Stimulated activated CD4-positive, alpha-beta T cell treated with anti-CD3 and anti-CD28 coated beads, Interleukin-15, amount 100 ng/mL, for 1 hour (primary cell): Measurements from ENCODE around the gene DPH7.
"Not testable (repeated sequence)": the region's sequence is repeated elsewhere in the genome, so short reads cannot be mapped to it uniquely, and the experiment has no call there.

Experiments
- DNase-seq, 2 donors: peaks; one replicate each; pipeline ENCODE4 v3.0.0-alpha.2; 2020; ENCODE audit warnings: low read depth in 1 of 2, low spot score in 1 of 2

The DPH7 gene

GRCh38 chr9:137550958-137551263 lies 27.8 kb downstream of the DPH7 start:
- DNase-seq, result not testable (repeated sequence)

DNA sequence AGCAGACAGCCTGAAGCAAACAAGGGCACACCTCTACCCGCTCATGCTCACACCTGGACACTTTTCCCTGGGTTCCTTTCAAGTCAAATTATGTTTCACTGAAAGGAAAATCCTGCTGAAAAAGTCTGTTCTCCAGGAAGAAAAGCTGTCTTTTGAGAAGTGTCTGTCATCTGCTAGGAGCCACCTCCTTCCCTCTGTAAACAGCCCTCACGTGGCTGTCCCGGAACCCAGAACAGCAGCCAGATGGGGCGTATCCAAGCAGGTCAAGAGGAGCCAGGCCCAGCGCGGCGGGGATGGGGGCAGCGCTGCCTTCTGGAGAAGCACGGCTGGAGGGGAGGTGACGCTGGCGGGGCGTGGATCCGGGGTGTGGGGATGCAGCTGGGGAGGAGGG lies 28.5 kb downstream of the DPH7 start, which contains the start of gene PNPLA7:
Gene PNPLA7, minus strand, starts transcription at position 172 of the 391 bp plus-strand sequence. CDS start 205 bp downstream, outside the sequence.
- peak; percentile 16 to 29 for DNase-seq

DNA sequence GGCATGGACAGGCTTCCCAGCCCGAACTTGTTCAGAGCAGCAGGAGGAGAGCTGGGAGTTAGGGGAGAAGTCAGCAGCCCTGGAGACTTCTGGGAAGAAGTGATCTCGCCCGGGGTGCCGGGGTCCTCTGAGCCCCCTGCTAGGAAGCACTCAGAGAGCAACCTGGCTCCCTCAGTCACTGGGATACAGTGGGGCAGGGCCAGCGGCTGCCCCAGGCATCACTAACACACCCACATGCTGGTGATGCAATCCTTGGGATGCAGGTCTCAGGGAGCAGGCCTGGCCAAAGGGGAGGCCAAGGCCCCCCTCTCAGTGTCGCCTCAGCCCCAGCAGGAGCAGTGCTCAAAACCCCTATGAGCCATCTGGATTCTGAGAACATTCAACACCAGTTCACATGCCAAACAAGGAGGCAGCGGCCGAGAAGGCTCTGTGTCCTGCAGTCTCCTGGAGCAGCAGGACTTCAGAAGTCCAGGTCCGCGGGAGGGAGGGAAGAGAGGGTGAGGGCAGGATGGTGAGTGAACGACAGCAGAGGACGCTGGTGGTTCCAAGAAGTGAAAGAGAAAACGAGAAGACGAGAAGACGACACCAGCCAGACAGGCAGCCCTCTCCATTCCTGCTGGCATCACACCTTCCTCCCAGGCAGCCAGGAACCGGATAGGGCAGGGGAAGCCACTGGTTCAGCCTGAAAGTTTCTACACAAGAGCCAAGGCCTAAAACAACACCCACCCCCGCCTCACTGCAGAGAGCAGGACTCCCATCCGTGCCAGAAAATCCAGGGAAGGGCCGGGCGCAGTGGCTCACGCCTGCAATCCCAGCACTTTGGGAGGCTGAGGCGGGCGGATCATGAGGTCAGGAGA lies 30.8 kb downstream of the DPH7 start:
- DNase-seq, result no peak

DNA sequence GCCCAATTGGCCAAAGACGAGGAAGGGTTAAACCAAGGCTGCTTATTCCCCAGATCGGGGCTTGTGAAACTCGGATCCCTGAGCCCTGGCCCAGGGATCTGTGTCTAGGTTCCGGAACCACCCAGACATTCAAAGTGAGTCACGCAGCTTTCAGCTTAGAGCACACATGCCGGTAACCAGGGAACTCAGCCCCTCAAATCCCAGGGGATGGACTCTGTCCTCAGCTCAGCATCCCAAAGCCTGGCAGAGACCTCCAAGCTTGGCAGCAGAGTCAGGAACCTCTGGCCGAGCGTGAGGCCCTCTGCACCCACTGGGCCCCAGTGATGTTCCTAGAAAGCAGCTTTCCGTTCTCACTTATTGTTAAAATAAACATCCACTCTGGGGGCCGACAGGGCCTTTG lies 33.6 kb downstream of the DPH7 start:
- DNase-seq, result no peak

- no peak for DNase-seq
Measured at GRCh38 chr9:137544176-137544760, 34.5 kb downstream of the DPH7 start.

DNA sequence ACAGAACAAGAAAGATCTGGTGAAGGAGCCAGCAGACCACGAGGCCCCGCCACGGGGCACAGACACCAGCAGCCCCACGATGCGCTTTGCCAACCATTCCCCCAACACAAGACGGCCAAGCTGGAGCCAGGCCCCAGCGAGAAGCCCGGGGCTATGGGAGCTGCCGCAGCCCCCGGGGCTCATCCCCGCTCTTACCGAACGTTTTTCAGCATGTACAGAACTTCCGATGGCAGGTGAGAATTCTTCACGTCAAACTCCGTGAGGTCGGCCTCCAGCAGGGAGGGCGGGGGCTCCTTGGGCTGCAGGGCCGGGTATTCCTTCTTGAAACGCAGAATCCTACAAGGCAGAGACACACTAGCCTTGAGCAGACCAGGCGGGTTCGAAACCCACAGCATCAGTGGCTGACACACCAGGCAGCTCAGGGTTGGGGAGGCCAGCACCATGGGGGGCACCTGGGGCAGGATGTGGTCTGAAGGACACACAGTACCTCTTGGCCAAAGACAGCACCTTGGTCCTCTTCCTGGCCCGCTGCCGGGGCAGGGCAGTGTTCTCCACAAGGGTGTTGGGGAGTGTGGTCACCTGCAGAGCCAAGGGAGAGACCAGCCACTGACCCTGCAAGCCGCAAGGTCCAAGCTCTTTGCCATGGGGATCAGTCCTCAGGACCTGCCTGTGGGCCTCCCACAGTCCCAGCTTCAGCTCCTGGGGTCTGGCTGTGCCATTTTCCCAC lies 35.3 kb downstream of the DPH7 start:
- no peak for DNase-seq

GRCh38 chr9:137542486-137542885 lies 36.2 kb downstream of the DPH7 start:
- DNase-seq, result no peak

GRCh38 chr9:137540536-137540935 lies 38.2 kb downstream of the DPH7 start:
- no peak for DNase-seq

DNA sequence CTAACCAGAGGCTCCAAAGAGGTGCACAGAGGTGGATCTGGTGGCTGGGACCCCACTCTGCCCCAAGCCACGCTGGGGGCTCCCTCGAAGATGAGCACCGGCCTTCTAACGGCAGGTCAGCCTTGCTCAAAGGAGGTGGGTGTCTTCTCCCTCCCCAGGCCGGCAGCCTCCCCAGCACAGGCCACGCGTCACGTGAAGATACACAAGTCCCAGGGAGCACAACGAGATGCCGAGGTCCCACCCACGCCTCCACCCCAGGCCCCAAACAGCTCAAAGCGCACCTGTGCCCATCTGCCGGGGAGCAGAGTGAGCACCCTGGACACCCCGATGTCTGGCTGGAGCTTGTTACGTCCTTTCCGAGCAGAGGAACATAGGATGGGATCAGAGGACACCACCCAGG lies 40.7 kb downstream of the DPH7 start:
- no peak for DNase-seq

DNA sequence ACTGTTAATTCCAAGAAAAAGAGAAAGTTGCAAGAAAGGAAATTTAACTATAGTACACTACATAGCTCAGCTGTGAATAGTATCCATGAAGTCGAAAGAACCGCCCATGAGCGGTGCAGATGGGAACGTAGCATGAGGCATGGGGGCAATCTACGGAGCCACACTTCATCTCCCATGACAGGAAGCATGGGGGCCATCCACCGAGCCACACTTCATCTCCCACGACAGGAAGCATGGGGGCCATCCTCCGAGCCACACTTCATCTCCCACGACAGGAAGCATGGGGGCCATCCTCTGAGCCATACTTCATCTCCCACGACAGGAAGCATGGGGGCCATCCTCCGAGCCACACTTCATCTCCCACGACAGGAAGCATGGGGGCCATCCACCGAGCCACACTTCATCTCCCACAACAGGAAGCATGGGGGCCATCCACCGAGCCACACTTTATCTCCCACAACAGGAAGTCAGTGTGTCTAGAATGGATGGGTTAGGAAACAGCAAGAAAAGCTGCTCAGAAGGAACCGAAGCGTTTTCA lies 42.1 kb downstream of the DPH7 start:
- DNase-seq, result not testable (repeated sequence)

DNA sequence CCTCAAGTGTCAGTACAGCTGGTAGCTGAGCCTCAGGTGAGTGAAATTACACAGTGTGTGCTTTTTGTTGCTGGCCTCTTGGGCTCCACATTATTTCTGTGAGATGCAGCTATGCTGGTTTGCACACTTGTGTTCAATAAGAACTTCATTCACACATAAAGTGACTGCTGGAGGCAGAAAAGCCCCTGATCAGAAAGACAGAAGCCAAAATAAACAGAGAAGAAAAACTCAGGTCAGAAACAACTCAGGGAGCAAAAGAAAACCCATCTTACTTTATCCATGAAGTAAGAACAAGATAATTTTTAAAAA lies 43.7 kb downstream of the DPH7 start:
- DNase-seq, result no peak

DNA sequence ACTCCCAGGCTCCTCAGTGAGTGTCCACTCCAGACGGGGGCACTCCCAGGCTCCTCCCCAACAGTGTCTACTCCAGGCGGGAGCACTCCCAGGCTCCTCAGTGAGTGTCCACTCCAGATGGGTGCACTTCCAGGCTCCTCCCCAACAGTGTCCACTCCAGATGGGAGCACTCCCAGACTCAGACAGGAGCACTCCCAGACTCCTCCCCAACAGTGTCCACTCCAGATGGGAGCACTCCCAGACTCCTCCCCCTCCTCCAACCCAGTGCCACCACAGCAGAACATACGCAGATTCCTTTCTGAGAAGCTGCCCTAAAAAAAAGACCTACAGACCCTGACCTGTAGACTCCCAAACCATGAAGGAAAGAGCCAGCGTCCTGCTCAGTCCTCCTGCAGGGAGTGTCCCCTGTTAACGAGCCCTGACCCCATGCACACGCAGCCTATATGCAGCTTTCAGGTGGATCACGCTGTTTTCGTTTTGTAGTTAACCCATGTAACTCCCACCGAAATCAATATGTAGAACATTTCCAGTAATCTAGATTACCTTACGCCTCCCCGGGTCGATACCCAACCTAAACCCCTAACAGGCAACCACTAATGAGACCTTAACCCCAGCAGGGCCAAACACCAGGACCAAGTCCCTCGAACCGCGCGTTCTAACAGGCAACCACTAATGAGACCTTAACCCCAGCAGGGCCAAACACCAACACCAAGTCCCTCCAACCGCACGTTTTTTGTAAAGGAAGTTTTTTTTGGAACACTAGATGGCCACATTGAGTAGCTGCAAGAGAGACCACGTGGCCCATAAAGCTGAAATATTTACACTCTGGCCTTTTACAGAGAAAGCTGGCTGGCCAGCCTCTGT lies 44.2 kb downstream of the DPH7 start:
- DNase-seq, result no peak

GRCh38 chr9:137532891-137533468 lies 45.7 kb downstream of the DPH7 start:
- DNase-seq, result not testable (repeated sequence)

- no peak for DNase-seq
Measured at GRCh38 chr9:137531099-137531765, 47.5 kb downstream of the DPH7 start.

GRCh38 chr9:137530331-137530730 lies 48.4 kb downstream of the DPH7 start:
- no peak for DNase-seq

GRCh38 chr9:137524981-137525317 lies 53.8 kb downstream of the DPH7 start:
- DNase-seq, result no peak

GRCh38 chr9:137524161-137524980 lies 54.4 kb downstream of the DPH7 start:
- DNase-seq, result no peak

GRCh38 chr9:137522746-137523455 lies 55.8 kb downstream of the DPH7 start:
- no peak for DNase-seq
